ENCODE measurements around the gene SCGB1A1. TPM values are rescaled to one million over a fixed set of nuclear protein-coding genes. Genes with fewer than 3 reads are reported as not detected.
"Not testable (repeated sequence)": the region's sequence is repeated elsewhere in the genome, so short reads cannot be mapped to it uniquely, and the experiment has no call there.

Gene SCGB1A1, protein sequence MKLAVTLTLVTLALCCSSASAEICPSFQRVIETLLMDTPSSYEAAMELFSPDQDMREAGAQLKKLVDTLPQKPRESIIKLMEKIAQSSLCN
- not detected in 2 replicates for total RNA-seq (2014; rRNA removed; shearing (Covaris generic))

GRCh38 chr11:62418733-62419132 is at the start of gene SCGB1A1:
SCGB1A1 (plus strand) TSS chr11:62419033; CDS start chr11:62419096, 63 bp downstream.
- no peak for DNase-seq (ENCODE audit: low spot score)

- DNase-seq (ENCODE audit: low spot score): no peak
These were observed 47.9 kb upstream of the SCGB1A1 start for GRCh38 chr11:62370743-62371440.

DNA sequence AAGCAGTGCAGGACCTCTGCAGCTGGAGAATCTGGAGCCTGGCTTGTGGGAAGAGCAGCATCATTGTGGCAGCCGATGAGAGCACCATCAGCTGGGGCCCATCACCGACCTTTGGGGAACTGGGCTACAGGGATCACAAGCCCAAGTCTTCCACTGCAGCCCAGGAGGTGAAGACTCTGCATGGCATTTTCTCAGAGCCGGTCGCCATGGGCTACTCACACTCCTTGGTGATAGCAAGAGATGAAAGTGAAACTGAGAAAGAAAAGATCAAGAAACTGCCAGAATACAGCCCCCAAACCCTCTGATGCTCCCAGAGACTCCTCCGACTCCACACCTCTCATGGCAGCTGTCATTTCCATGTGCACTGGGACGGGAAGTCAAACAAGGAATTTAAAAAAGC is 46.0 kb upstream of the SCGB1A1 start:
- DNase-seq (ENCODE audit: low spot score): no peak

GRCh38 chr11:62373464-62374119 is 45.2 kb upstream of the SCGB1A1 start:
- DNase-seq (ENCODE audit: low spot score): no peak

GRCh38 chr11:62374801-62375200 is 44.0 kb upstream of the SCGB1A1 start:
- DNase-seq (ENCODE audit: low spot score): no peak

- DNase-seq (ENCODE audit: low spot score): peak; percentile 35
These were observed 40.3 kb upstream of the SCGB1A1 start for GRCh38 chr11:62378459-62379063.

GRCh38 chr11:62379586-62379985 is 39.2 kb upstream of the SCGB1A1 start:
- not testable (repeated sequence) for DNase-seq (ENCODE audit: low spot score)

- DNase-seq (ENCODE audit: low spot score): peak; percentile 62
These were observed 38.0 kb upstream of the SCGB1A1 start for GRCh38 chr11:62380821-62381245.

GRCh38 chr11:62383822-62384221 is 35.0 kb upstream of the SCGB1A1 start:
- no peak for DNase-seq (ENCODE audit: low spot score)

- not testable (repeated sequence) for DNase-seq (ENCODE audit: low spot score)
These were observed 32.8 kb upstream of the SCGB1A1 start for GRCh38 chr11:62386083-62386482.

DNA sequence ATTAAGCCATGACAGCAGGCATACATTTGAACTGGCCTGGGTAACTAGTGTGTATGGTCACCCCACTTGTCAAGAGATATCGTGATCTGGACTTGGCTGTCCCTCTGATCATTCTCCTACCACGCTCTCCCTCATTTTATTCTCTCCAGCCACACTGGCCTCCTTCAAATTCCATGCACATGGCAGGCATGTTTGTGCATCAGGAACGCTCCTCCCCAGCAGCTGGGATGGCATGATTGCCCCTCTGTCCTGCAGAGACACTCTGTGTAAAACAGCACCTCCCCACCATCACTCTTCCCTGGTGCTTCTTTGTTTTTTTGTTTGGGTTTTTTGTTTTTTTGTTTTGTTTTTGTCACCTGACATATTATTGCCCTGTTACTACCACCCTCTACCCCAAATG is 31.5 kb upstream of the SCGB1A1 start:
- DNase-seq (ENCODE audit: low spot score): no peak

DNA sequence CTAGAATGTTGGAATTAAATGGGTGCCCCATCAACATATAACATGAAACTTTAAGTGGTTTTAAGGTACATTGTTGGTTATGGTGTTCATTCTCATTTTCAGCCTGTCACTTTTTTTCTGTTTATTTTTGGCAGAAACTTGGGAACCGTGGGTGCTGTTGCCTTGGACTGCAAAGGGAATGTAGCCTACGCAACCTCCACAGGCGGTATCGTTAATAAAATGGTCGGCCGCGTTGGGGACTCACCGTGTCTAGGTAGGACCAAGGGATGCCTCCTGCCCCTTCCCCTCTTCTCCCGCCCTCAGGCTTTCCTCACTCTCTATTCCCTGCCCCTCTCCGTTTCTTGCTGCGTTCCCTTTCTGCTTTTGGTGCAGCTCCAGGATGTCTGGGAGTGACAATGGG is 29.8 kb upstream of the SCGB1A1 start:
- no peak for DNase-seq (ENCODE audit: low spot score)

DNA sequence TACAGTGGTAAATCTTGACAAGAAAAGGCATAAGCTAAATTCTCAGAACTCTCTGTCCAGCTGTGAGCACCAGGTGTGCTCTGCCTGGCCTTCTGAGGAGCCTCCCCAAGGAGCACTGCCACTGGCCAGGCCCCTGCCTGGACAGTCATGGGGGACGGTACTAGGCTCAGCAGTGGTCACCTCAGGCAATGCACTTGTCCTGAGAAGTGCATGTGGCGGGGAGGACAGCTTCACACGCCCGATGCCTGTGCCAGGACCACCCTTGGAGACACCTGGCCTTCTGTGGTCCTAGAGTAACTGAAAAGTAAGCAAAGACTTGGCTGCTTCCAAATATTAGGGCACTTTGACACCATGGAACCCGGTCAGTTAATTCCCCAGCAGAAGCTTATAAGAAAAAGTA is 28.6 kb upstream of the SCGB1A1 start:
- no peak for DNase-seq (ENCODE audit: low spot score)

DNA sequence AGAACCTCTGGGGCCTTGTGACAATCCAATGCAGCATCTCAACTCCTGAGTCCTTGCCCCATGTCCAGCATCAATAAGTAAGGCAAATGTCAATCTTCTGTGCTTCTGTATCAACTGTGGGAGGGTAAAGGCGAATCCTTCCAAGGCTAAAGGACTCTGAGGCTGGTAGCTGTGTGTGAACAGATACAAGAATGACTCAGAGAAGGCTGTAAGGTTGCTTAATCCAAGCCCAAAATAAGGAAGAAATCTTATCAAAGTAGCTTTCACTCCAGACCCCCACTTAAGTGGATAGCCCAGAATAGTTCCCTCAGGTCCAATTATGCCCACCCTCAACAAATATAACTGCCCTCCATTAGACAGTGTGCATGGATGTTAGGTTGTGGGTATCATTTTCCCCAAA is 28.1 kb upstream of the SCGB1A1 start:
- DNase-seq (ENCODE audit: low spot score): no peak

DNA sequence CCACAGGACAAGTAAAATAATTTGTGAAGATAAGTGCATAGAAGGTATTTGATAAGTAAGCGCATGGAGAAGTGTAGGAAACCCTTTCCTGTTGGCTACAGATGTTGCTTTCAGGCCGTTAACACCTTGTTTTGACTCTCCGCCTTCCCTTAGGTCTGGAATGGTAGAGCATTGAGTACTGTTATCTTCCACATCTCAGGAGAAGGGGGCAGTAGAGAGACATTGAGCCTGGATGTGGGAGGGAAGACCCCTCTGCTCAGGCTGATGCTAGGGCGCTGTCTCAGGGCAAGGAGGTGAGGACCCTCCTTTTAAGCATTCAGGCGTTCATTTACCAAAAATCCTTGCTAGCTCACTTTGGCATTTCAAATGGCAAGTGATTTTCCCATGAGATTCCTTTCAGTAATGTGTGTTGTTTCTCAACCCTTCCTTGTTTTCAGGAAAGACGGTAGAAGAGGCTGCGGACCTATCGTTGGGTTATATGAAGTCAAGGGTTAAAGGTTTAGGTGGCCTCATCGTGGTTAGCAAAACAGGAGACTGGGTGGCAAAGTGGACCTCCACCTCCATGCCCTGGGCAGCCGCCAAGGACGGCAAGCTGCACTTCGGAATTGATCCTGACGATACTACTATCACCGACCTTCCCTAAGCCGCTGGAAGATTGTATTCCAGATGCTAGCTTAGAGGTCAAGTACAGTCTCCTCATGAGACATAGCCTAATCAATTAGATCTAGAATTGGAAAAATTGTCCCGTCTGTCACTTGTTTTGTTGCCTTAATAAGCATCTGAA is 27.0 kb upstream of the SCGB1A1 start:
- no peak for DNase-seq (ENCODE audit: low spot score)

- no peak for DNase-seq (ENCODE audit: low spot score)
These were observed 26.3 kb upstream of the SCGB1A1 start for GRCh38 chr11:62392506-62392905.

DNA sequence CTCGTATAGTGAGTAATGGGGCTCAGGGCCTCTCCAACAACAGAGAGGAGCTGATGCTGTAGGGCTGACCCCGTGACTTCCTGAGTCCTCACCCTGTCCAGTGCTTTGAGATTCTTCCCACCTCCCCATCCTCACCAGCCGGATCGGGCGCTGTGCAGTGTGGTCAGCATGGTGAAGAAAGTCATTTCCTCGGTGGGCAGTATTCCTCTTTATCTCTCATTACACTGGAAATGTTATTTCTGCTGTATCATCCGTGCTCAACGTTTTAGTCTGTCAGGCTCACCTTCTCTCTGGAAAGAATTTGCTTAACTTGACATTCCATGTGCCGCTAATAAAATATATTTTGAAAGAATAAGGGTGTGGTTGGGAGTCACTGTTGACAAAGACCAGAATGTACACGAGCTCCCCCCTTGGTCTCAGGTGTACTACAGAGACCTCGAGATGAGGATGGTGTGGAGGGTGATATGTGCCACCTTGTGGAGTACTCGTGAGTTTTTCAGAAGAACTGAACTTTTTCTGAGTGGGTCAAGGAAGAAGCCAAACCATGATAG is 25.7 kb upstream of the SCGB1A1 start:
- DNase-seq (ENCODE audit: low spot score): peak; percentile 33

DNA sequence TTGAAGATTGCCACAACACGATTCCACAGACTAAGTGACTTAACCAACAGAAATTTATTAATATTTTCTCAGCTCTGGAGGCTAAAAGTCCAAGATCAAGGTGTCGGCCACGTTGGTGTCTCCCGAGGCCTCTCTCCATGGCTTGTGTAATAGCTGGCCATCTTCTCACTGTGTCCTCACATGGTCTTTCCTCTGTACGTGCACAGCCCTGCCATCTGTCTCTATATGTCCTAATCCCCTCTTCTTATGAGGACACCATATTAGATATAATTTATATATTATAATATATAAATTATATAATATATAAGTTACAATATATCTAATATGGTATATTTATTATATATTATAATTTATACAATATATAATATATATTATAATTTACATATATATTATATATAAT is 25.1 kb upstream of the SCGB1A1 start:
- DNase-seq (ENCODE audit: low spot score): no peak

GRCh38 chr11:62394825-62395538 is 23.9 kb upstream of the SCGB1A1 start:
- DNase-seq (ENCODE audit: low spot score): peak; percentile 85

- no peak for DNase-seq (ENCODE audit: low spot score)
These were observed 22.8 kb upstream of the SCGB1A1 start for GRCh38 chr11:62395885-62396551.

Measured in A172 (cell line).